HCT116 (cell line): ENCODE data around the gene PRRX2. TPM values are rescaled to one million over a fixed set of nuclear protein-coding genes. Genes with fewer than 3 reads are reported as not detected.
A peak's percentile ranks its signal among the peaks of the same experiment; 100 is the strongest.

ENCODE experiments used
- ATAC-seq: fragments of 200-7000 bp; cut with Tn5 transposase; 2 replicates; pipeline ENCODE4 v1.9.1; 2020; ENCODE audit warnings: mild to moderate bottlenecking, moderate library complexity
- BruUV-seq: library from RNA; stranded (reverse); fragments of 400-500 nt; replicated peaks from 2 replicates; lab custom pipeline; 2021; lab: Mats Ljungman, UMichigan
- CTCF ChIA-PET: fragments of 300-600 bp; sonication (Branson Sonifier 250); formaldehyde crosslinking; loops from one replicate; lab custom pipeline; 2021; ENCODE audit warnings: antibody characterized with exemption; lab: Charles Lee
- POLR2A ChIA-PET: fragments of 300-600, 350-600 bp; sonication (Branson Sonifier 250); formaldehyde crosslinking; loops from one replicate; lab custom pipeline; 2021; ENCODE audit warnings: antibody characterized with exemption; lab: Charles Lee
- RAD21 ChIA-PET, 2 experiments: fragments of 300-600 bp; sonication (Branson Sonifier 250); formaldehyde crosslinking; loops; one replicate each; lab custom pipeline; 2023; ENCODE audit warnings: low total read pairs in 2 of 2; ENCODE audit not compliant: uncharacterized antibody in 2 of 2, unreplicated experiment in 2 of 2, low non-redundant PET in 1 of 2; lab: Charles Lee
- DNase-seq: peaks from one replicate; pipeline ENCODE4 v3.0.0-alpha.2; 2010; ENCODE audit warnings: low read depth, low spot score
- H2AFZ ChIP-seq: fragments of 200-600 bp; shearing (Covaris generic), sonication (generic); 2 replicates; pipeline ENCODE4 v1.6.1; 2017; ENCODE audit warnings: low read depth, mixed run types, mixed read lengths, antibody characterized with exemption, low read length; ENCODE audit not compliant: poor library complexity, severe bottlenecking
- H3K27ac ChIP-seq: 2 replicates; pipeline ENCODE4 v1.5.1; 2012; ENCODE audit warnings: low read depth, low read length
- H3K27me3 ChIP-seq: fragments of 200-600 bp; sonication (generic); 2 replicates; pipeline ENCODE4 v1.6.1; 2016; ENCODE audit warnings: mixed run types, low read length, mixed read lengths; ENCODE audit not compliant: insufficient read depth
- H3K36me3 ChIP-seq, 2 experiments: fragments of 200-500 bp in 1 of 2; fragments of 200-600 bp in 1 of 2; sonication (Bioruptor generic) in 1 of 2; sonication (generic) in 1 of 2; 2 replicates each; pipeline versions ENCODE4 v1.5.1 to v1.6.1; 2014 to 2016; ENCODE audit warnings: low read length in 2 of 2, inconsistent platforms in 1 of 2, mixed read lengths in 1 of 2, mixed run types in 1 of 2; ENCODE audit not compliant: insufficient read depth in 2 of 2, control insufficient read depth in 1 of 2
- H3K4me1 ChIP-seq, 2 experiments: fragments of 200-600 bp in 1 of 2; sonication (generic) in 1 of 2; 2 replicates each; pipeline versions ENCODE4 v1.5.1 to v1.6.1; 2012 to 2017; ENCODE audit warnings: low read length in 2 of 2, inconsistent platforms in 1 of 2, mild to moderate bottlenecking in 1 of 2, mixed read lengths in 1 of 2, mixed run types in 1 of 2, moderate library complexity in 1 of 2; ENCODE audit not compliant: insufficient read depth in 2 of 2, control insufficient read depth in 1 of 2
- H3K4me2 ChIP-seq: fragments of 200-600 bp; sonication (generic); 2 replicates; pipeline ENCODE4 v1.6.1; 2017; ENCODE audit warnings: mixed run types, low read length, mixed read lengths
- H3K4me3 ChIP-seq, 2 experiments: fragments of 200-600 bp in 1 of 2; sonication (generic) in 1 of 2; replicated peaks in 1 of 2; 2 replicates each; pipeline ENCODE4 v1.5.1; 2011 to 2016; ENCODE audit warnings: low read length in 2 of 2, control low read depth in 1 of 2, low read depth in 1 of 2, mild to moderate bottlenecking in 1 of 2, mixed read lengths in 1 of 2, mixed run types in 1 of 2
- H3K79me2 ChIP-seq: fragments of 200-600 bp; sonication (generic); 2 replicates; pipeline ENCODE4 v1.6.1; 2017; ENCODE audit warnings: mild to moderate bottlenecking, mixed run types, low read length, moderate library complexity, mixed read lengths; ENCODE audit not compliant: insufficient read depth
- H3K9ac ChIP-seq: fragments of 200-600 bp; sonication (generic); 2 replicates; pipeline ENCODE4 v1.6.1; 2016; ENCODE audit warnings: low read length, mixed read lengths
- H3K9me2 ChIP-seq: fragments of 200-600 bp; sonication (generic), shearing (Covaris generic); 2 replicates; pipeline ENCODE4 v1.6.1; 2017; ENCODE audit warnings: mixed run types, mild to moderate bottlenecking, moderate library complexity; ENCODE audit not compliant: insufficient read depth
- H3K9me3 ChIP-seq, 2 experiments: fragments of 200-500 bp in 1 of 2; fragments of 200-600 bp in 1 of 2; sonication (Bioruptor generic) in 1 of 2; sonication (generic) in 1 of 2; 2 replicates each; pipeline ENCODE4 v1.6.1; 2014 to 2017; ENCODE audit warnings: low read length in 2 of 2, mixed read lengths in 2 of 2, inconsistent platforms in 1 of 2, low read depth in 1 of 2, mild to moderate bottlenecking in 1 of 2, mixed run types in 1 of 2, moderate library complexity in 1 of 2; ENCODE audit not compliant: control insufficient read depth in 1 of 2, insufficient read depth in 1 of 2
- H4K20me1 ChIP-seq: fragments of 200-600 bp; sonication (generic), shearing (Covaris generic); 2 replicates; pipeline ENCODE4 v1.6.1; 2017; ENCODE audit warnings: mixed run types, mild to moderate bottlenecking, moderate library complexity; ENCODE audit not compliant: insufficient read depth
- CBX3 ChIP-seq: IDR thresholded peaks from 2 replicates; pipeline ENCODE4 v1.6.1; 2012; ENCODE audit warnings: low read depth
- CEBPB ChIP-seq: IDR thresholded peaks from 2 replicates; pipeline ENCODE4 v1.6.1; 2012; ENCODE audit warnings: low read depth
- EGR1 ChIP-seq: IDR thresholded peaks from 2 replicates; pipeline ENCODE4 v1.6.1; 2012; ENCODE audit warnings: low read depth
- ELF1 ChIP-seq: IDR thresholded peaks from 2 replicates; pipeline ENCODE4 v1.6.1; 2012; ENCODE audit warnings: low read depth, borderline replicate concordance
- EZH2 ChIP-seq: fragments of 200-600 bp; sonication (generic); IDR thresholded peaks from 2 replicates; pipeline ENCODE4 v1.6.1; 2017; ENCODE audit warnings: antibody characterized with exemption, mixed run types
- JUND ChIP-seq: IDR thresholded peaks from 2 replicates; pipeline ENCODE4 v1.6.1; 2012
- MAX ChIP-seq: IDR thresholded peaks from 2 replicates; pipeline ENCODE4 v1.6.1; 2012
- POLR2A ChIP-seq: IDR thresholded peaks from 2 replicates; pipeline ENCODE4 v1.7.0; 2011; ENCODE audit warnings: borderline replicate concordance; ENCODE audit not compliant: insufficient read depth, insufficient read length; ENCODE audit errors: extremely low read depth
- POLR2AphosphoS5 ChIP-seq: IDR thresholded peaks from 2 replicates; pipeline ENCODE4 v1.6.1; 2011; ENCODE audit warnings: mild to moderate bottlenecking, low read depth, low read length, moderate library complexity
- RAD21 ChIP-seq: IDR thresholded peaks from 2 replicates; pipeline ENCODE4 v1.6.1; 2012; ENCODE audit warnings: low read depth, mild to moderate bottlenecking
- SIN3A ChIP-seq: IDR thresholded peaks from 2 replicates; pipeline ENCODE4 v1.6.1; 2012; ENCODE audit warnings: low read depth
- SP1 ChIP-seq: IDR thresholded peaks from 2 replicates; pipeline ENCODE4 v1.6.1; 2012; ENCODE audit warnings: low read depth
- TCF7L2 ChIP-seq: IDR thresholded peaks from 2 replicates; pipeline ENCODE4 v1.7.0; 2011; ENCODE audit warnings: borderline replicate concordance, inconsistent platforms; ENCODE audit not compliant: insufficient read depth, insufficient read length; ENCODE audit errors: extremely low read depth
- YY1 ChIP-seq: IDR thresholded peaks from 2 replicates; pipeline ENCODE4 v1.6.1; 2011; ENCODE audit warnings: low read length, low read depth, moderate library complexity, mild to moderate bottlenecking; ENCODE audit not compliant: insufficient replicate concordance; ENCODE audit errors: extremely low read depth
- ZBTB33 ChIP-seq: IDR thresholded peaks from 2 replicates; pipeline ENCODE4 v1.6.1; 2011; ENCODE audit warnings: mild to moderate bottlenecking, low read length, moderate library complexity; ENCODE audit not compliant: insufficient replicate concordance; ENCODE audit errors: extremely low read depth
- ZNF274 ChIP-seq: fragments of 200-500 bp; sonication (Bioruptor generic); IDR thresholded peaks from 2 replicates; pipeline ENCODE4 v1.6.1; 2014; ENCODE audit warnings: mild to moderate bottlenecking, low read depth, low read length, inconsistent platforms
- intact Hi-C: fragments of 100-400 bp; cut with micrococcal nuclease; formaldehyde crosslinking; loops from 2 replicates; pipeline ENCODE4 v1.10.0; 2022
- total RNA-seq: library from RNA; stranded (reverse); gene quantifications from one replicate; pipeline ENCODE4 v1.2.1, GENCODE V29; 2021; ENCODE audit not compliant: unreplicated experiment
- TF ChIP-seq, protein P1 (sequence below), 3 experiments: fragments of 200-600 bp in 1 of 3; sonication (generic) in 1 of 3; IDR thresholded peaks in 2 of 3; conservative IDR thresholded peaks in 1 of 3; 2 replicates each; pipeline ENCODE4 v1.5.1; 2012 to 2017; ENCODE audit warnings: low read depth in 2 of 3, low read length in 2 of 3, antibody characterized with exemption in 1 of 3, borderline replicate concordance in 1 of 3, control low read depth in 1 of 3, mild to moderate bottlenecking in 1 of 3, mixed read lengths in 1 of 3, mixed run types in 1 of 3, moderate library complexity in 1 of 3; ENCODE audit not compliant: insufficient read depth in 1 of 3

The PRRX2 gene
- total RNA-seq, 1 experiment from 2014 or later, result 25.5 TPM

- RAD21 ChIA-PET, result no interaction called here
- intact Hi-C loops, result no loop called here
Observed at GRCh38 chr9:129757045-129757444, 91.6 kb downstream of the PRRX2 start.

DNA sequence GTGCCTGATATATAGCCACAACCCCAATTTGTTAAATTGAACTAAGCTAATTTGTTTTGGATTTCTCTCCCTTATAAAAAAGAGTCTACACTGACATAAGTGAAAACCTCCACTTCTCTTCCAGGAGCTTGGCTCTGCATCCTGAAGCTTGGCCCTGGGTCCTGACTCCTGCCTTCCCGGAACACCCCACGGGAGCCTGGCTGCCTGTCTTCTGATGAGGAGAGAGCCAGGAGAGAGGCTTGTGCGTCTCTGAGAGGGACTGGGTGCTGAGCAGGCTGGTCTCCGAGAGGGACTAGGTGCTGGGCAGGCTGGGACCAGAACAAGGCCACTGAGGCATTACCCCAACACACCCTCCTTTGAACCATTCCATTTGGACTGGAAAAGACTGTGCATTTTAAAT lies 93.9 kb downstream of the PRRX2 start:
- CTCF ChIA-PET, result interaction anchor here (0.6 to 2.1 kb wide), 2 partner anchors 22 to 97 kb away, joined by 3 to 9 read pairs; no protein-coding TSS in a partner anchor
- ATAC-seq (no peak), DNase-seq (no peak)
- Histone ChIP-seq H3K4me2 (no peak overlapping the region), H3K36me3 (no peaks in the 10 kb centered on the region), H3K9me3 (no peaks in the 10 kb centered on the region), H3K4me1 (peaks cover 31 to 41% of the 10 kb centered on the region in 2 experiments), H3K79me2 (no peaks in the 10 kb centered on the region), H2AFZ (no peak overlapping the region), H3K9me2 (no peaks in the 10 kb centered on the region), H3K27me3 (no peaks in the 10 kb centered on the region), H3K4me3 (no peak overlapping the region), H3K9ac (no peak overlapping the region), H4K20me1 (no peaks in the 10 kb centered on the region), H3K27ac (no peak overlapping the region)
- POLR2A ChIA-PET, result interaction anchor here (1.7 kb wide), 1 partner anchor 18 kb away, joined by 6 read pairs; no protein-coding TSS in a partner anchor
- RAD21 ChIA-PET, result no interaction called here
- intact Hi-C loops, result no loop called here
- BruUV-seq, result no TSS peak
- no peak for TF ChIP-seq POLR2AphosphoS5
- TF ChIP-seq, protein P1, sequence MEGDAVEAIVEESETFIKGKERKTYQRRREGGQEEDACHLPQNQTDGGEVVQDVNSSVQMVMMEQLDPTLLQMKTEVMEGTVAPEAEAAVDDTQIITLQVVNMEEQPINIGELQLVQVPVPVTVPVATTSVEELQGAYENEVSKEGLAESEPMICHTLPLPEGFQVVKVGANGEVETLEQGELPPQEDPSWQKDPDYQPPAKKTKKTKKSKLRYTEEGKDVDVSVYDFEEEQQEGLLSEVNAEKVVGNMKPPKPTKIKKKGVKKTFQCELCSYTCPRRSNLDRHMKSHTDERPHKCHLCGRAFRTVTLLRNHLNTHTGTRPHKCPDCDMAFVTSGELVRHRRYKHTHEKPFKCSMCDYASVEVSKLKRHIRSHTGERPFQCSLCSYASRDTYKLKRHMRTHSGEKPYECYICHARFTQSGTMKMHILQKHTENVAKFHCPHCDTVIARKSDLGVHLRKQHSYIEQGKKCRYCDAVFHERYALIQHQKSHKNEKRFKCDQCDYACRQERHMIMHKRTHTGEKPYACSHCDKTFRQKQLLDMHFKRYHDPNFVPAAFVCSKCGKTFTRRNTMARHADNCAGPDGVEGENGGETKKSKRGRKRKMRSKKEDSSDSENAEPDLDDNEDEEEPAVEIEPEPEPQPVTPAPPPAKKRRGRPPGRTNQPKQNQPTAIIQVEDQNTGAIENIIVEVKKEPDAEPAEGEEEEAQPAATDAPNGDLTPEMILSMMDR (IDR thresholded peaks at IDR 0.05 in 2 of 3, conservative IDR thresholded peaks at IDR 0.05 in 1 of 3; ENCODE audit: borderline replicate concordance in 1 of 3, insufficient read depth in 1 of 3, low read depth in 2 of 3, low read length in 2 of 3), result no peak
- no peak for TF ChIP-seq TCF7L2
- no peak for TF ChIP-seq ELF1
- no peak for TF ChIP-seq RAD21
- TF ChIP-seq CBX3, result no peak
- no peak for TF ChIP-seq ZBTB33
- no peak for TF ChIP-seq MAX
- TF ChIP-seq SIN3A, result no peak
- TF ChIP-seq POLR2A, result no peak
- TF ChIP-seq EZH2, result no peak
- TF ChIP-seq SP1, result no peak
- TF ChIP-seq JUND, result no peak

More at GRCh38 chr9:129757045-129757444, 91.6 kb downstream of the PRRX2 start:
- POLR2A ChIA-PET, result no interaction called here
- Histone ChIP-seq H3K4me2 (peak overlapping the region; percentile 35; the same call in 1 of the 2 replicates), H3K9me3 (no peaks in the 10 kb centered on the region), H3K27me3 (no peaks in the 10 kb centered on the region), H3K79me2 (no peaks in the 10 kb centered on the region), H4K20me1 (no peaks in the 10 kb centered on the region), H3K4me3 (no peak overlapping the region), H3K4me1 (peaks cover 20 to 39% of the 10 kb centered on the region in 2 experiments), H3K27ac (no peak overlapping the region), H3K36me3 (no peaks in the 10 kb centered on the region), H3K9me2 (no peaks in the 10 kb centered on the region), H2AFZ (no peak overlapping the region), H3K9ac (no peak overlapping the region)
- ATAC-seq, result no peak
- no TSS peak for BruUV-seq
- no peak for TF ChIP-seq ELF1
- no peak for TF ChIP-seq ZNF274
- TF ChIP-seq SIN3A, result no peak
- TF ChIP-seq SP1, result no peak
- TF ChIP-seq CEBPB, result no peak
- TF ChIP-seq EGR1, result no peak
- TF ChIP-seq YY1, result no peak
- CTCF ChIA-PET, result no interaction called here
- DNase-seq, result no peak
